ENCODE results near the gene OR6C4. TPM values are rescaled to one million over a fixed set of nuclear protein-coding genes. Genes with fewer than 3 reads are reported as not detected.
"Not testable (repeated sequence)": the region's sequence is repeated elsewhere in the genome, so short reads cannot be mapped to it uniquely, and the experiment has no call there.

Gene OR6C4
- total RNA-seq = not detected

GRCh38 chr12:55549302-55549701, at the start of gene OR6C4:
Gene OR6C4 (plus strand): TSS chr12:55549602. CDS start chr12:55551227, 1,625 bp downstream.
- Mint-ChIP-seq H3K9me3 (no peaks in the 10 kb centered on the region), H3K36me3 (ENCODE audit: low read depth) (no peaks in the 10 kb centered on the region), H3K27ac (no peak within 1 kb of the TSS), H3K27me3 (peaks cover 11% of the 10 kb centered on the region), H3K4me1 (peaks cover 3% of the 10 kb centered on the region), H3K4me3 (no peak within 1 kb of the TSS)
- CTCF ChIA-PET = no interaction called here
- POLR2A ChIA-PET = no interaction called here
- DNase-seq = no peak

GRCh38 chr12:55499810-55500252, 49.6 kb upstream of the OR6C4 start:
- Mint-ChIP-seq H3K9me3 (no peaks in the 10 kb centered on the region), H3K27ac (no peak overlapping the region), H3K4me1 (peaks cover 2% of the 10 kb centered on the region), H3K27me3 (peaks cover 4% of the 10 kb centered on the region), H3K36me3 (ENCODE audit: low read depth) (no peaks in the 10 kb centered on the region), H3K4me3 (no peak overlapping the region)
- CTCF ChIA-PET = no interaction called here
- POLR2A ChIA-PET = no interaction called here
- no peak for DNase-seq

DNA sequence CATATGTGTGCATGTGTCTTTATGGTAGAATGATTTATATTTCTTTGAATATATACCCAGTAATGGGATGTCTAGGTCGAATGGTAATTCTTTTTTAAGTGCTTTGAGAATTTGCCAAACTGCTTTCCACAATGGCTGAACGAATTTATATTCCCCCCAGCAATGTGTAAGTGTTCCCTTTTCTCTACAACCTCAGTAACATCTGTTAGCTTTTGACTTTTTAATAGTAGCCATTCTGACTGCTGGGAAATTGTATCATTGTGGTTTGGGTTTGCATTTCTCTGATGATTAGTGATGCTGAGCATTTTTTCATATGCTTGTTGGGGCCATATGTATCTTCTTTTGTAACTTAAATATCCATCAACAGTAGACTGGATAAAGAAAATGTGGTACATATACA, 47.8 kb upstream of the OR6C4 start:
- H3K27me3 Mint-ChIP-seq = peaks cover 2% of the 10 kb centered on the region
- POLR2A ChIA-PET = no interaction called here
- H3K36me3 Mint-ChIP-seq (ENCODE audit: low read depth) = no peaks in the 10 kb centered on the region
- H3K4me3 Mint-ChIP-seq = no peak overlapping the region
- peaks cover 2% of the 10 kb centered on the region for H3K4me1 Mint-ChIP-seq
- no peak overlapping the region for H3K27ac Mint-ChIP-seq
- DNase-seq = no peak
- no peaks in the 10 kb centered on the region for H3K9me3 Mint-ChIP-seq
- CTCF ChIA-PET = no interaction called here

- H3K4me1 Mint-ChIP-seq = no peaks in the 10 kb centered on the region
- H3K36me3 Mint-ChIP-seq (ENCODE audit: low read depth) = no peaks in the 10 kb centered on the region
- no peak overlapping the region for H3K27ac Mint-ChIP-seq
- H3K9me3 Mint-ChIP-seq = peaks cover 2% of the 10 kb centered on the region
- peaks cover 3% of the 10 kb centered on the region for H3K27me3 Mint-ChIP-seq
- ChIA-PET CTCF (no interaction called here), POLR2A (no interaction called here)
- H3K4me3 Mint-ChIP-seq = no peak overlapping the region
- no peak for DNase-seq
Measured at GRCh38 chr12:55515696-55516095, 33.7 kb upstream of the OR6C4 start.

DNA sequence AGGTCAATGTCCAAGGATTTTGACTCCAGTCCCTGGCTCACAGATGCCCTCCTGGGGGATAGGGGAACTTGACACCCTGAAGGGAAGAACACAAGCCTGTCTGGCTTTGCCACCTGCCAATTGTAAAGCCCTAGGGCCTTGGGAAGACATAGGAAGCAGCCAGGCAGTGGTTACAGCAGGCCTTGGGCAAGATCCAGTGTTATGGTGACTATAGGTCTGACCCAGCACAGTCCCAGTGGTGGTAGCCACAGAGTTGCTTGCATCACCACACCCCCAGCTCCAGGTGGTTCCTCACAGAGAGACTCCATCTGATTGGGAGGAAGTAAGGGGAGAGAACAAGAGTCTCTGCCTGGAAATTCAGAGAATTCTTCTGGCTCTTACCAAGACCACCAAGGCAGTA, 33.0 kb upstream of the OR6C4 start:
- H3K27me3 Mint-ChIP-seq = peaks cover 3% of the 10 kb centered on the region
- no peak overlapping the region for H3K27ac Mint-ChIP-seq
- no peaks in the 10 kb centered on the region for H3K36me3 Mint-ChIP-seq (ENCODE audit: low read depth)
- H3K4me3 Mint-ChIP-seq = no peak overlapping the region
- POLR2A ChIA-PET = no interaction called here
- H3K4me1 Mint-ChIP-seq = no peaks in the 10 kb centered on the region
- peaks cover 2% of the 10 kb centered on the region for H3K9me3 Mint-ChIP-seq
- CTCF ChIA-PET = no interaction called here
- DNase-seq = no peak

DNA sequence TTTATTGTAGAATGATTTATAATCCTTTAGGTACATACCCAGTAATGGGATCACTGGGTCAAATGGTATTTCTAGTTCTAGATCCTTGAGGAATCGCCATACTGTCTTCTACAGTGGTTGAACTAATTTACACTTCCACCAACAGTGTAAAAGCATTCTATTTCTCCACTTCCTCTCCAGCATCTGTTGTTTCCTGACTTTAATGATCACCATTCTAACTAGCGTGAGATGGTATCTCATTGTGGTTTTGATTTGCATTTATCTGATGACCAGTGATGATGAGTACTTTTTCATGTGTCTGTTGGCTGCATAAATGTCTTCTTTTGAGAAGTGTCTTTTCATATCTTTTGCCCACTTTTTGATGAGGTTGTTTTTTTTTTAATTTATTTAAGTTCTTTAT, 1.2 kb upstream of the OR6C4 start:
- POLR2A ChIA-PET, CTCF ChIA-PET: not testable (repeated sequence)

DNA sequence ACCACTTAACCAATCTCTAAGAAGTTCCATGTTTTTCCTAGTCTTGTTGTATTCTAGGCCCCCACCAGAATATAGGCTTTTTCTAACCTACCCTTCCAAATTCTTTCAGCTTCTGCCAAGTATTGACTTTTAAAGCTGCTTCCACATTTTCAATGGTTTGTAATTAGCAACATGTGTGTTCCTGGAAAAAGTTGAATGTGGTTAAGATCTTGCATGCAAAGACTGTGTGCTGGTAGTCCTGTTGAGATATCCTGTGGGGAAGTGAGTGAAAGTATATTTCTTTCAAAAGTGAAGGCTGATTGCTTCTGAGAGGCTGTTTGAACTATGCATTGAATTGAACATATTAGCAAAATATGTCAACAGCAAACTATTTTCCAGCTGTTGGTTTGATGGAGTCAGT, 646 bp upstream of the OR6C4 start:
- no peak for DNase-seq
- no peaks in the 10 kb centered on the region for H3K9me3 Mint-ChIP-seq
- CTCF ChIA-PET = no interaction called here
- H3K36me3 Mint-ChIP-seq (ENCODE audit: low read depth) = no peaks in the 10 kb centered on the region
- H3K27me3 Mint-ChIP-seq = peaks cover 9% of the 10 kb centered on the region
- H3K27ac Mint-ChIP-seq = no peak overlapping the region
- peaks cover 3% of the 10 kb centered on the region for H3K4me1 Mint-ChIP-seq
- H3K4me3 Mint-ChIP-seq = no peak overlapping the region
- POLR2A ChIA-PET = no interaction called here

More for the DNA sequence above, 1.2 kb upstream of the OR6C4 start:
- H3K9me3 Mint-ChIP-seq; H3K27me3 Mint-ChIP-seq; H3K36me3 Mint-ChIP-seq (ENCODE audit: low read depth); H3K4me1 Mint-ChIP-seq; H3K4me3 Mint-ChIP-seq; DNase-seq; H3K27ac Mint-ChIP-seq: not testable (repeated sequence)

DNA sequence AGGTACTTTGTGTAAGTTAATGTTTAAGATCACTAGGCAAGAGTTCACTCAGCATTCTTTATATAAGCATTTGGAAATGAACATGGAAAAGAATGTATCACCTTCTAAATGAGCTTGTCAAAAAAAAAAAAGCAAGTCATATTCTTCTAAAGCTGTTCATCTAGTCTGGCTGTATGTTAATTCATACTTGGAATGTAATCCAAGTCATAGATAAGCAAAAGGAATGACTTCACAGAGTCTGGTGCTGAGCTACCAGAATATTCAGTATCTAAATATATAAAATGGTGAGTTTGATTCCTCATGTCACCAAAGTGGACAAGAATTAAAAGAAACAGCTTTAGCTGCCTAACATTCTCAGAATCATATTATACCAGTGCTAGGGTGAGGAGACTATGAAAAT, 4.9 kb downstream of the OR6C4 start:
- no peak overlapping the region for H3K27ac Mint-ChIP-seq
- peaks cover 12% of the 10 kb centered on the region for H3K9me3 Mint-ChIP-seq
- no peaks in the 10 kb centered on the region for H3K36me3 Mint-ChIP-seq (ENCODE audit: low read depth)
- DNase-seq = no peak
- H3K27me3 Mint-ChIP-seq = peaks cover 16% of the 10 kb centered on the region
- POLR2A ChIA-PET = no interaction called here
- H3K4me1 Mint-ChIP-seq = no peaks in the 10 kb centered on the region
- CTCF ChIA-PET = no interaction called here
- H3K4me3 Mint-ChIP-seq = no peak overlapping the region

DNA sequence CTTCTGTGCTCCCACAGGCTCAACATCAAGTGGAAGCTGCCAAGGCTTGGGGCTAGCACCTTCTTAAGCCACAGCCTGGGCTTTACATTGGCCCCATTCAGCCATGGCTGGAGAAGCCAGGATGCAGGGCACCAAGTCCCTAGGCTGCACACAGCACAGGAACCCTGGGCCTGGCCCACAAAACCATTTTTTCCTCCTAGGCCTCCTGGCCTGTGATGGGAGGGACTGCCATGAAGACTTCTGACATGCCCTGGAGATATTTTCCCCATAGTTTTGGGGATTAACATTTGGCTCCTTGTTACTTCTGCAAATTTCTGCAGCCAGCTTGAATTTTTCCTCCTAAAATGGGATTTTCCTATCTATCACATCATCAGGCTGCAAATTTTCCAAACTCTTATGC, 20.7 kb downstream of the OR6C4 start:
- not testable (repeated sequence) for H3K36me3 Mint-ChIP-seq (ENCODE audit: low read depth)

GRCh38 chr12:55570689-55571088, 21.3 kb downstream of the OR6C4 start:
- POLR2A ChIA-PET; H3K36me3 Mint-ChIP-seq (ENCODE audit: low read depth); H3K27me3 Mint-ChIP-seq; DNase-seq; H3K27ac Mint-ChIP-seq; H3K4me1 Mint-ChIP-seq; H3K4me3 Mint-ChIP-seq: not testable (repeated sequence)
- H3K9me3 Mint-ChIP-seq = peaks cover 26% of the 10 kb centered on the region
- CTCF ChIA-PET = interaction anchor here (1.4 kb wide), 1 partner anchor 48 kb away, joined by 3 read pairs; no protein-coding TSS in a partner anchor

More for the DNA sequence above, 20.7 kb downstream of the OR6C4 start:
- CTCF ChIA-PET, H3K27ac Mint-ChIP-seq, H3K4me1 Mint-ChIP-seq, H3K27me3 Mint-ChIP-seq, H3K4me3 Mint-ChIP-seq, DNase-seq, POLR2A ChIA-PET: not testable (repeated sequence)
- H3K9me3 Mint-ChIP-seq = peaks cover 26% of the 10 kb centered on the region

DNA sequence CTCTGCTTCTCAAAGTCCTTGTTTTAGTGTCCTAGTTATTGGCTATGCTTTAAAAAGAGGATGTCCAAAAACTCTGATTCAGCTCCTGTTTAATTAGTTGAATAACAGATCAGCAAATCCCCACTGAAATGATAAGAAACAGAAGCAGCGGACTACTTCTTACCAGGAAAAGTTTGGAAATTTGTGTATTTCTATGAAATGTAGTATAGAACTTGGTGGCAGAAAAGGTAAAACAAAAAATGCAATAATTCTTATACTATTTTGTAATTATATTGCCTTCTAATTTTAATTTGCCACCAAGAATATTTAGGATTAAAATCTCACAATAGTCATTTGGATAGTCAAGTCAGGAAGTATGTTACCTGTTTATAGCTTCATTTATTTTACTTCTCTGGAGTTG, 22.8 kb downstream of the OR6C4 start, which contains the start of gene OR2AP1:
OR2AP1 (plus strand) TSS at position 301 of the 400 bp plus-strand sequence. CDS start 1,947 bp downstream, outside the sequence.
- H3K9me3 Mint-ChIP-seq = peaks cover 26% of the 10 kb centered on the region
- no peaks in the 10 kb centered on the region for H3K4me1 Mint-ChIP-seq
- DNase-seq = no peak
- H3K36me3 Mint-ChIP-seq (ENCODE audit: low read depth) = no peaks in the 10 kb centered on the region
- POLR2A ChIA-PET = no interaction called here
- H3K4me3 Mint-ChIP-seq = no peak within 1 kb of the TSS
- H3K27me3 Mint-ChIP-seq = peaks cover 3% of the 10 kb centered on the region
- CTCF ChIA-PET = interaction anchor here (1.3 to 1.4 kb wide), 2 partner anchors 25 to 47 kb away, joined by 3 read pairs; no protein-coding TSS in a partner anchor
- H3K27ac Mint-ChIP-seq = no peak within 1 kb of the TSS

- peaks cover 16% of the 10 kb centered on the region for H3K27me3 Mint-ChIP-seq
- H3K36me3 Mint-ChIP-seq (ENCODE audit: low read depth) = no peaks in the 10 kb centered on the region
- no peaks in the 10 kb centered on the region for H3K4me1 Mint-ChIP-seq
- no peak for DNase-seq
- H3K9me3 Mint-ChIP-seq = peaks cover 4% of the 10 kb centered on the region
- H3K27ac Mint-ChIP-seq = no peak overlapping the region
- ChIA-PET CTCF (no interaction called here), POLR2A (no interaction called here)
- no peak overlapping the region for H3K4me3 Mint-ChIP-seq
Measured at GRCh38 chr12:55582066-55582465, 32.7 kb downstream of the OR6C4 start.

DNA sequence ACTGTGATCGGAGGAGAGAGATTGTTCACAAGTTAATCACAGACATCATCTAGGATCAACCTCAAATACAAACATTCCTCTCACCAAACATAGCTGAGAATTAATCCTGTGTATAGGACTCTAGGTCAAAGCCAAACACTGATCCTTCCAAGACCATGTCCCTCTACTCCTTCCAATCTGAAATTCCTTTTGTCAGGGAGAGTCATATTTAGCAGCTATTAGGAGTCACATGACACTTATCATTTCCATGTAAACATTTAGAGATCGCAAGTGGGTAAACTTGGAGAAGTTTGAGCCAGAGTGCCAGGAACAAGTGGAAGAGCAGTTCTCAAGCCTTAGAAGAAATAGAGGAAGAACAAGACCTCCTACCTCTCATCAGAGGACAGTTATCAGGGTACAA, 36.4 kb downstream of the OR6C4 start:
- H3K27ac Mint-ChIP-seq = no peak overlapping the region
- no peaks in the 10 kb centered on the region for H3K36me3 Mint-ChIP-seq (ENCODE audit: low read depth)
- H3K4me1 Mint-ChIP-seq = no peaks in the 10 kb centered on the region
- ChIA-PET POLR2A (no interaction called here), CTCF (no interaction called here)
- no peak overlapping the region for H3K4me3 Mint-ChIP-seq
- no peak for DNase-seq
- H3K27me3 Mint-ChIP-seq = peaks cover 13% of the 10 kb centered on the region
- H3K9me3 Mint-ChIP-seq = peaks cover 2% of the 10 kb centered on the region

DNA sequence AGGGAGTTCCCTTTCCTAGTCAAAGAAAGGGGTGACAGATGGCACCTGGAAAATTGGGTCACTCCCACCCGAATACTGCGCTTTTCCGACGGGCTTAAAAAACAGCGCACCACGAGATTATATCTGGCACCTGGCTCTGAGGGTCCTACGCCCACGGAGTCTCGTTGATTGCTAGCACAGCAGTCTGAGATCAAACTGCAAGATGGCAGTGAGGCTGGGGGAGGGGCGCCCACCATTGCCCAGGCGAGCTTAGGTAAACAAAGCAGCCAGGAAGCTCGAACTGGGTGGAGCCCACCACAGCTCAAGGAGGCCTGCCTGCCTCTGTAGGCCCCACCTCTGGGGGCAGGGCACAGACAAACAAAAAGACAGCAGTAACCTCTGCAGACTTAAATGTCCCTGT, 40.8 kb downstream of the OR6C4 start:
- POLR2A ChIA-PET; H3K9me3 Mint-ChIP-seq; DNase-seq; H3K36me3 Mint-ChIP-seq (ENCODE audit: low read depth); H3K4me3 Mint-ChIP-seq; H3K27me3 Mint-ChIP-seq; CTCF ChIA-PET; H3K27ac Mint-ChIP-seq; H3K4me1 Mint-ChIP-seq: not testable (repeated sequence)

Measured in activated CD4-positive, alpha-beta T cell treated with anti-CD3 and anti-CD28 coated beads, Interleukin-2, amount 10 ng/mL, durations not matched to agents 7 days and 5 days (primary cell).